Upper lobe of left lung (tissue), 4 donors: ENCODE measurements around the gene MESD.

ENCODE experiments used
- EP300 ChIP-seq, 4 donors: sonication (generic); formaldehyde crosslinking; IDR thresholded peaks; one replicate each; pipeline ENCODE4 v1.5.1; 2017; ENCODE audit warnings: antibody characterized with exemption in 4 of 4, control low read depth in 2 of 4
- POLR2A ChIP-seq, 4 donors: fragments of 450-650 bp; IDR thresholded peaks; one replicate each; pipeline ENCODE4 v1.5.1; 2016 to 2017; ENCODE audit warnings: antibody characterized with exemption in 4 of 4, mild to moderate bottlenecking in 2 of 4
- POLR2AphosphoS5 ChIP-seq, 2 donors: sonication (generic); formaldehyde crosslinking; IDR thresholded peaks; one replicate each; pipeline ENCODE4 v1.5.1; 2017; ENCODE audit warnings: antibody characterized with exemption in 2 of 2
- TF ChIP-seq, protein P1 (sequence below), 6 experiments: fragments of 450-650 bp in 4 of 6; fragments of 200-600 bp in 2 of 6; sonication (generic) in 2 of 6; IDR thresholded peaks; one replicate each; pipeline ENCODE4 v1.5.1; 2016 to 2019; ENCODE audit warnings: antibody characterized with exemption in 6 of 6

DNA sequence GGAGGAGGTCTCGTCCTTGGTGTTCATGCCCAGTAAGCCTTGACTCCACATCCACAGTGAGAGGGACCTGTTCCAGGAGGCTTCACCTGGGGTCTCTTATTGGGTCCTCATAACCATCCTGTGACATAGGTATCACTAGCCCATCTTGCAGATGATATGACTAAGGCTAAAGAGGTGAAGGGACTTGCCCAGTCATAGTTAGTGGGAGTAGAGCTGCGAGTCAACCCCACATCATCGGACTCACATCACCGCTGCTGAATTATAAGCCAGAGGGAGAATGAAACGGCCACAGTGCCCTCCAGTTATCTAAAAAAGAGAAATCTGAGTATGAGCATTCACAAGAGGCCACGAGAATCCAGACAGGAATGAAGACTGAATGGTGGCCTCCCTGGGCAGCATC lies 66.0 kb downstream of the MESD start:
- TF ChIP-seq, protein P1, sequence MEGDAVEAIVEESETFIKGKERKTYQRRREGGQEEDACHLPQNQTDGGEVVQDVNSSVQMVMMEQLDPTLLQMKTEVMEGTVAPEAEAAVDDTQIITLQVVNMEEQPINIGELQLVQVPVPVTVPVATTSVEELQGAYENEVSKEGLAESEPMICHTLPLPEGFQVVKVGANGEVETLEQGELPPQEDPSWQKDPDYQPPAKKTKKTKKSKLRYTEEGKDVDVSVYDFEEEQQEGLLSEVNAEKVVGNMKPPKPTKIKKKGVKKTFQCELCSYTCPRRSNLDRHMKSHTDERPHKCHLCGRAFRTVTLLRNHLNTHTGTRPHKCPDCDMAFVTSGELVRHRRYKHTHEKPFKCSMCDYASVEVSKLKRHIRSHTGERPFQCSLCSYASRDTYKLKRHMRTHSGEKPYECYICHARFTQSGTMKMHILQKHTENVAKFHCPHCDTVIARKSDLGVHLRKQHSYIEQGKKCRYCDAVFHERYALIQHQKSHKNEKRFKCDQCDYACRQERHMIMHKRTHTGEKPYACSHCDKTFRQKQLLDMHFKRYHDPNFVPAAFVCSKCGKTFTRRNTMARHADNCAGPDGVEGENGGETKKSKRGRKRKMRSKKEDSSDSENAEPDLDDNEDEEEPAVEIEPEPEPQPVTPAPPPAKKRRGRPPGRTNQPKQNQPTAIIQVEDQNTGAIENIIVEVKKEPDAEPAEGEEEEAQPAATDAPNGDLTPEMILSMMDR (IDR thresholded peaks at IDR 0.05), result no peak
- TF ChIP-seq POLR2AphosphoS5 (IDR thresholded peaks at IDR 0.05), result no peak
- TF ChIP-seq POLR2A (IDR thresholded peaks at IDR 0.05), result no peak
- TF ChIP-seq EP300 (IDR thresholded peaks at IDR 0.05), result no peak
